Ovary (tissue), 9 donors: ENCODE measurements around the gene DCHS2. TPM values are rescaled to one million over a fixed set of nuclear protein-coding genes. Genes with fewer than 3 reads are reported as not detected.

Source experiments
- DNase-seq, 5 donors: peaks; one replicate each; pipeline ENCODE4 v3.0.0-alpha.2; 2019 to 2020
- H3K27ac ChIP-seq, 2 donors: fragments of 200-600 bp; one replicate each; pipeline versions ENCODE4 v1.5.1 to v1.8.0; 2019 to 2022
- H3K27me3 ChIP-seq: fragments of 200-600 bp; one replicate; pipeline ENCODE4 v1.8.0; 2022
- H3K36me3 ChIP-seq: fragments of 200-600 bp; sonication (generic); one replicate; pipeline ENCODE4 v1.5.1; 2019
- H3K4me1 ChIP-seq: one replicate; pipeline ENCODE4 v1.8.1; 2013; ENCODE audit warnings: mild to moderate bottlenecking, moderate library complexity; ENCODE audit not compliant: insufficient read depth
- H3K4me3 ChIP-seq: fragments of 200-600 bp; sonication (generic); one replicate; pipeline ENCODE4 v1.5.1; 2017
- H3K9me3 ChIP-seq, 2 donors: fragments of 200-600 bp in 1 of 2; sonication (generic) in 1 of 2; one replicate each; pipeline versions ENCODE4 v1.5.1 to v1.8.1; 2013 to 2019; ENCODE audit warnings: mild to moderate bottlenecking in 1 of 2, moderate library complexity in 1 of 2
- EP300 ChIP-seq: sonication (generic); formaldehyde crosslinking; IDR thresholded peaks from one replicate; pipeline ENCODE4 v1.6.1; 2017; ENCODE audit warnings: antibody characterized with exemption
- POLR2A ChIP-seq: fragments of 450-650 bp; IDR thresholded peaks from one replicate; pipeline ENCODE4 v1.6.1; 2017; ENCODE audit warnings: antibody characterized with exemption, mild to moderate bottlenecking, moderate library complexity
- WGBS, 3 donors: extraction: QIAGEN DNeasy Blood & Tissue Kit in 1 of 3; methylation state at CpG; one replicate each; pipeline versions ENCODE4 v1.1.5 to v1.1.7; 2013 to 2017; 5-methylcytosine and 5-hydroxymethylcytosine counted together
- intact Hi-C, 4 donors: fragments of 100-400 bp; cut with DNase I; formaldehyde crosslinking; loops; one replicate each; pipeline versions ENCODE4 v1.11.0 to v1.15.1; 2022 to 2023
- polyA plus RNA-seq, 2 donors: library from polyadenylated mRNA; stranded (reverse); fragments of 200-250 nt in 1 of 2; fragments of 350-450 nt in 1 of 2; fragmentation: Illumina TruSeq in 1 of 2; extraction: RNeasy Lipid Tissue Mini Kit (QIAGEN cat#74804) in 1 of 2; gene quantifications; one replicate each; pipeline ENCODE4 v1.2.3, GENCODE V29; 2013 to 2014
- total RNA-seq, 7 donors: library from RNA; depleted of rRNA in 2 of 7; stranded (reverse); fragments of >200 nt in 2 of 7; fragmentation: NEBNext Ultra II Directional in 3 of 7; extraction: Animal tissue kit (Norgen Biotek cat#: 25700) in 3 of 7; gene quantifications; one replicate each; pipeline versions ENCODE4 v1.1.0 to v1.2.4, GENCODE V29; 2016 to 2023
- TF ChIP-seq, protein P1 (sequence below), 3 donors: fragments of 450-650 bp in 2 of 3; fragments of 200-600 bp in 1 of 3; IDR thresholded peaks; one replicate each; pipeline versions ENCODE4 v1.5.1 to v1.8.0; 2016 to 2022; ENCODE audit warnings: antibody characterized with exemption in 3 of 3, mild to moderate bottlenecking in 1 of 3
- donor health status: DM: no; HTN: no; CAD: no; lungs with moderate emphysema.
- donor health status: DM: no; HTN: no; CAD: no.
- donor health status: Bipolar disorder and iron deficiency.
- donor health status: DM: yes; HTN: yes; CAD: no.
- donor health status: DM: no; HTN: no; CAD: no.
- donor health status: DM: yes; HTN: yes; CAD: no.

The DCHS2 gene
- total and polyA plus RNA-seq, 9 donors: 0.68 to 8.7 (median 2.6) TPM

DNA sequence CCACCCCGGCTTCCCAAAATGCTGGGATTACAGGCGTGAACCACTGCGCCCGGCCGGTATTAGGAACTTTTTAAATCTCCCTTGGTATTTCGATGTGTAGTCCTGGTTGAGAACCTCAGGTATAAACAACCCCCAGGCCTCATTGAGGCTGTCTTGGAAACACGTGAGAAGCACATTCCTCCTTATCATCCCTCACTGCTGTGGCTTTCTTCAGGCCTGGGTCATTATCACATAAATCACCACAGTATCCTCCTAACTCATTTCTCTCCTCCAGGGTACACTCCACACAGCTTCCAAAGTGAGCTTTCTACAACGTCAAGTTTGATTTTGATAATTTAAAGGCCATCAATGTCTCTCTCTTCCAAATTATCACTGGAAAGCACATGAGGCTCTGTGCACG, 198.2 kb downstream of the DCHS2 start:
- no peak for DNase-seq
- 76 to 82% (median 81%) methylated on average over 9 of the region's 9 CpGs for WGBS, 3 donors
- H3K4me1 ChIP-seq: no peaks in the 10 kb centered on the region
- H3K9me3 ChIP-seq: no peaks in the 10 kb centered on the region
- H3K4me3 ChIP-seq: no peak overlapping the region
- no peak overlapping the region for H3K27ac ChIP-seq
- no peaks in the 10 kb centered on the region for H3K27me3 ChIP-seq
- H3K36me3 ChIP-seq: no peaks in the 10 kb centered on the region
- TF ChIP-seq POLR2A: no peak
- TF ChIP-seq, protein P1, sequence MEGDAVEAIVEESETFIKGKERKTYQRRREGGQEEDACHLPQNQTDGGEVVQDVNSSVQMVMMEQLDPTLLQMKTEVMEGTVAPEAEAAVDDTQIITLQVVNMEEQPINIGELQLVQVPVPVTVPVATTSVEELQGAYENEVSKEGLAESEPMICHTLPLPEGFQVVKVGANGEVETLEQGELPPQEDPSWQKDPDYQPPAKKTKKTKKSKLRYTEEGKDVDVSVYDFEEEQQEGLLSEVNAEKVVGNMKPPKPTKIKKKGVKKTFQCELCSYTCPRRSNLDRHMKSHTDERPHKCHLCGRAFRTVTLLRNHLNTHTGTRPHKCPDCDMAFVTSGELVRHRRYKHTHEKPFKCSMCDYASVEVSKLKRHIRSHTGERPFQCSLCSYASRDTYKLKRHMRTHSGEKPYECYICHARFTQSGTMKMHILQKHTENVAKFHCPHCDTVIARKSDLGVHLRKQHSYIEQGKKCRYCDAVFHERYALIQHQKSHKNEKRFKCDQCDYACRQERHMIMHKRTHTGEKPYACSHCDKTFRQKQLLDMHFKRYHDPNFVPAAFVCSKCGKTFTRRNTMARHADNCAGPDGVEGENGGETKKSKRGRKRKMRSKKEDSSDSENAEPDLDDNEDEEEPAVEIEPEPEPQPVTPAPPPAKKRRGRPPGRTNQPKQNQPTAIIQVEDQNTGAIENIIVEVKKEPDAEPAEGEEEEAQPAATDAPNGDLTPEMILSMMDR (IDR thresholded peaks at IDR 0.05): no peak
- no peak for TF ChIP-seq EP300
- intact Hi-C loops: no loop called here

DNA sequence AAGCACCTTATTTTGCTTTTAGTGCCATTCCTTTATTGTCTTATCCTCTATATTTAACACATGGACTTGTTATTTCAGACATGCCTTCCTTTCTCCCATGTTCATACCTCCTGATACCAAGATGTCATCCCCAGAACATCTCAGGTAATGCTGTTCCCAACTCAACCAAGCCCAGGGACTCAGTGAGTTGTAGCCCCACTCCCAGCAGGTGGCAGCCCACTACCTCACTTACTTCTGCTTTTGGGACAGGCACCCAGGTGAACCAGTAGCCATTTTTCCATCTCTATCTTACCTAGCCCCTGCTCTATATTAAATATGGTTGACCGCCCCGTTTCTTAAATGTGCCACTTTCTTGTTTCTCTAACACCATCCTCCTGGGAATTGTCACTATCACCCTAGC, 199.0 kb downstream of the DCHS2 start:
- no peaks in the 10 kb centered on the region for H3K9me3 ChIP-seq
- intact Hi-C loops: no loop called here
- 91 to 97% (median 95%) methylated on average over 2 of the region's 2 CpGs for WGBS, 3 donors
- H3K4me3 ChIP-seq: no peak overlapping the region
- H3K27me3 ChIP-seq: no peaks in the 10 kb centered on the region
- H3K36me3 ChIP-seq: no peaks in the 10 kb centered on the region
- H3K27ac ChIP-seq: no peak overlapping the region
- no peak for DNase-seq
- H3K4me1 ChIP-seq: no peaks in the 10 kb centered on the region
- TF ChIP-seq, protein P1 (IDR thresholded peaks at IDR 0.05): no peak
- TF ChIP-seq EP300 (no peak), POLR2A (no peak)

DNA sequence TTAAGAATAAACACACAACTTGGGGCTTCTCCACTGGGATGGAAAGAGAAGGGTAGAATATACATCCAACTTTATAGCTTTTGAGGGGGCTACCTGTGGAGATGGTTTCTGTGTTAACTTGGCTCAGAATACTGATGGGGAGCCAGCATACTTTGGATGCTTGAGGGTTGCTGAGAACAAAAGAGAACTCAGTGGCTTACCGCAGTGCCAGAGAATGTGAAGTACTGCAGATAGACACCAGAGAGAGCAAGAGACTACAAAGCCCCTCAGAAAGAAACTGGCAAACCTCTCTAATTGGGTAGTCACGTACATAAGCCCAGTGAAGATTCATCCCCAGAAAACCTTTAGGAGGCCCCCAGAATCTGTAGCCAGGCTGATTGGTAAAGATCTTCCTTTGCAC, 214.4 kb downstream of the DCHS2 start:
- TF ChIP-seq EP300 (no peak), POLR2A (no peak)
- TF ChIP-seq, protein P1 (IDR thresholded peaks at IDR 0.05): no peak
- no peaks in the 10 kb centered on the region for H3K9me3 ChIP-seq
- no peak for DNase-seq
- 68 to 79% (median 79%) methylated on average over 2 of the region's 2 CpGs for WGBS, 3 donors
- intact Hi-C loops: no loop called here
- no peaks in the 10 kb centered on the region for H3K4me1 ChIP-seq
- no peaks in the 10 kb centered on the region for H3K36me3 ChIP-seq
- H3K27ac ChIP-seq: no peak overlapping the region
- no peak overlapping the region for H3K4me3 ChIP-seq
- no peaks in the 10 kb centered on the region for H3K27me3 ChIP-seq

DNA sequence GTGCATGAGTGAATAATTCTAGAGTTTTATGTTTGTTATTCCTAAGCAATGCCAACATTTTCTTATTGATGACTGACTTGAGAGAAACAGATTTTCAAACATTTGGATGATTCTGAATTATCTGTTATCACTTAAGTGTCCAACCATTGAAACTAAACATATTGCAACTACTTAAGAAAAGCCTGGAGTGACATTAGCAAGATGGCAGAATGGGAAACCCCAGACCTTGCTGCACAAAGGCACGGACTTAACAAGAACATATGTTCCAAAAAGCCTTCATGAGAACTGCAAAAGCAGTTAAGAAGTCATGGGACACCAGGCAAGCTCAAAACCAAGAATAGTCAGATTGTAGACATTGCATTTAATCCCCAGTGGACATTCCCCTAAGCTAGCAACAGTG, 215.1 kb downstream of the DCHS2 start:
- Histone ChIP-seq H3K27ac (no peak overlapping the region), H3K9me3 (no peaks in the 10 kb centered on the region), H3K4me1 (no peaks in the 10 kb centered on the region), H3K4me3 (no peak overlapping the region), H3K27me3 (no peaks in the 10 kb centered on the region), H3K36me3 (no peaks in the 10 kb centered on the region)
- no peak for DNase-seq
- intact Hi-C loops: no loop called here
- no peak for TF ChIP-seq POLR2A
- WGBS, 3 donors: 55 to 90% (median 66%) methylated on average over 1 of the region's 1 CpG

DNA sequence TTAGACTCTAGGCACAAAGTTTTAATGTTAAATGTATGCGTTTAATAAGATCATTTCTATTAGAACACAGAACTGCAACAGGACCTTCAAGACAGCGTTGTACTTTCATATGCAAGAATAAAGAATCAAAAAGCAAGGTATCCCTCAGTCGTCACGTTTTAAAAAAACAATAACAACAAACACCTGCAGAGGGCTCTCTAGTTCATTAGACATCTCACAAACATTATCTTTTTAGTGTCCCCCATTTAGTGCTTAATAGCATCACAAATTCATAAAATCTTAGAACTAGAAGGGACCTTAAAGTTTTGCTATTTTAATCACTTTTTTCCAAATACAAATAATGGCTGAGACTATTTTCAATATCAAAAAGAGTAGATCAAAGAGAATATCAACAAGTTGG, 236.6 kb downstream of the DCHS2 start:
- no peak for DNase-seq
- 55 to 61% (median 57%) methylated on average over 4 of the region's 4 CpGs for WGBS, 3 donors
- Histone ChIP-seq H3K36me3 (no peaks in the 10 kb centered on the region), H3K27me3 (no peaks in the 10 kb centered on the region), H3K4me3 (no peak overlapping the region), H3K4me1 (no peaks in the 10 kb centered on the region), H3K27ac (no peak overlapping the region), H3K9me3 (no peaks in the 10 kb centered on the region)
- TF ChIP-seq POLR2A (no peak), EP300 (no peak)
- TF ChIP-seq, protein P1 (IDR thresholded peaks at IDR 0.05): no peak
- intact Hi-C loops: no loop called here
